Fibroblast of peridontal ligament (primary cell): ENCODE measurements around the gene SYT9.
"Not testable (repeated sequence)": the region's sequence is repeated elsewhere in the genome, so short reads cannot be mapped to it uniquely, and the experiment has no call there.

Experiments
- DNase-seq: peaks from one replicate; pipeline ENCODE4 v3.0.0-alpha.2; 2010; ENCODE audit errors: extremely low read depth

SYT9 gene

DNA sequence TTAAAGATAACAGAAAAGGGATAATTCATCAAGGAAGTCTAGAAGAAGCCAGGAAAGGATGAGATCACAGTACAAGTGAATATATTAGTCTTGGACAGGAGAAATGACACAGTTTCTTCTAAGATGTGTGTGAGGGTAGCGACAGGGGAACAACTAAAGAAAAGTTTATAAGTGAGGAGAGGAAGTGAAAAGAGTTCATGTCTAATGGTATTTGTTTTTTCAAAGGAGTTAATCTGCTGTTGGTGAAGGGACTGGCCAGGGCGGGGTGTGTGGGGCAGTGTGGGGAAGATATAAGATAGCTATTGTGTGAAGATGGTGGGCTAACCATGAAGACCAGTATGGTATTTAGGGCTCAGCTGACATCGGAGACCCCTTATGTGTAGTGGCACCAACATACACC, 254.5 kb downstream of the SYT9 start:
- no peak for DNase-seq

GRCh38 chr11:7508087-7508486, 256.4 kb downstream of the SYT9 start:
- no peak for DNase-seq

GRCh38 chr11:7509966-7510365, 258.3 kb downstream of the SYT9 start:
- DNase-seq: peak; percentile 37

DNA sequence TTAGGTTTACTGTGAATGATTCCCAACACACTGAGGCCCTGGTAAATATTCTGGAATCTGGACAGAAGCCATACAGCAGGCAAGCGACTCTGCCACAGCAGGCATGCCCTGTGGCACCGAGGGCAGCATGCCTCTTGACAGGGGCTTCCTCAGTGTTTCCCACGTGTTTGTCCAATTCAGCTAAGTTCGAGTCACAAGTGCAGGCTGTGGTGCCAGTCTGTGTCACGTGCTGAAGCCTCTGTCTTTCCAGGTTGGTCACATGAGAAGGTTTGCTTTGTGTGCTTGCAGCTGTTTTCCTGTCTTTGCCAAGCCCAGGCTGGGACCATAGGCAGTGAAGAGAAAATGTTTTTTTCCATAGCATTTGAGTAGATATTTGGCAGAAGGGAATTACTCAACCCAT, 259.7 kb downstream of the SYT9 start:
- DNase-seq: no peak

DNA sequence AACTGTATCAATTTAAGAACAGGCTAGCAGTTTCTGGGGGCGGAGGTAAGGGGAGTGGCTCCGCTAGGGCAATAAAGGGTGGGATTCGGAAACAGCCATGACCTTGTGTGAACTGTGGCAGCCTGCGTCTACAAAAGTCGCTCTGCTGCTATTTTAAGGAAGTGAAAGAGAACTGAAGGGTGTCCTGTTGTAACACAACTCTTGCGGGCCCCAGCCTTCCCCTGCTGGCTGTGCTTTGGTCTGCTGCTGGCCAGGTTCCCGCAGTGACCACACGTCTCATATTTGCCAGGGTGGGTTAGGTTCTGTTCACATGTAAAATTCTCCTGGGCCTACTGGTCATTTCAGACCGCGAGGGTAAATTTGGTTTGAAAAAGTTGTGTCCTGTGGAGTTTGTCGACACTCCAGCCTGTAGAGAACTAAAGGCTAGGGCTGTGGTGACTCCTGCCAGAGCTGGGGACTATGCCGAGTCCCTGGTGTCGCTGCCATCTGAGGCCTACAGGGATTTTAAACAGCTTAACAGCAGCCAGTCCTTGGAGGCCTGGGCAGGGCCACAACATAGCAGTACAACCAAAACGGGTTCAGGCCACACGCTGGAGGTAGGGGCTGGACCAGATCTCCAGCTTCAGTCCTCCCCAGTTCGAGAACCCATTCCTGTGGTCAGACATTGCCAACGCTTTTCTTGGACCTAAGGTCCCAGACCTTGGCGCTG, 261.0 kb downstream of the SYT9 start:
- DNase-seq: peak; percentile 81

GRCh38 chr11:7513234-7514098, 261.8 kb downstream of the SYT9 start, which contains the start of gene PPFIBP2:
Gene PPFIBP2 (plus strand): TSS chr11:7513999. CDS start chr11:7549476, 35,477 bp downstream.
- DNase-seq: peak; percentile 70

DNA sequence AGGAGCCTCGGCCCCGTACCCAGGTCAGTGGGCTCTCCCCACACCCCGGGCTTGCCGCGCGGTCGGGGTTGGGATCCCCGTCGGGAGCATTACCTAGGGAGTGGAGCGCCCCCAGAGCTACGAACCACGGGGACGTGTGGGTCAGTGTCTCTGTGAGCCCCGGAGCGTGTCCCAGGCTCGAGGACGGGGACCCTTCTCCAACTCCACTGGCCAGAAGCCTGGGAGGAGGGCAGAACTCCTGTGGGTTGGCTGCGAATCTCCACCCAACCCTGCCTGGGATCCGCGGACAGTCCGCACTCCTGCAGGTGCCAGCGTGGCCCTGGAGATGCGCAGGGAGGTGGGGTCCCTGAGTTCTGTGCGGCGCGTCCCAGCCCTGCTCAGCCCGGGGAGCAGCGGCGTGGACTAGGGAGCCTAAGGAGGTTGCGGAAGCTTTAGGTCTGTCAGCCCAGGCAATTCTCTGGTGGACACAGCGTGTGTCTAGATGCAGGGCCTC, 262.4 kb downstream of the SYT9 start:
- DNase-seq: no peak

- DNase-seq: no peak
These were observed 263.8 kb downstream of the SYT9 start for GRCh38 chr11:7515447-7515886.

GRCh38 chr11:7516475-7516874, 264.8 kb downstream of the SYT9 start:
- no peak for DNase-seq

DNA sequence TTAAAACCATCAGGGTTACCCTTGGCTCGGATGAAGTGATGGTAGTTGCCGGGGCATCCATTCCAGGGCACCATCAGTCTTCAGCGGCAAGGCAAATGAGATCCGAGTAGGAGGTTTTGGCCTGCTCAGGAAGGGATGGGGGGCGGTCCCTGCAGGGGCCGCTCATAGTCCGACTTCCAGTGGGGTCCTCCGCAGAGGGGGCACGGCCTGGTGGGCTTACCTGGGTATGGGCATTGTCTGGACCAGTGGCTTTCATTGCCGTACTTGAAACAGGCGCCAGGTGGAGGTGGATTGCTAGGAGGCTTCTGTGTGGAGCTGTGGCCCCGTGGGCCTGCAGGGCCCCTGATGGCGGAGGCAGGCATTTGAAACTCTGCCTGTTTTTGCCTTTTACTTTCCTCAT, 266.0 kb downstream of the SYT9 start:
- not testable (repeated sequence) for DNase-seq
